HepG2 (cell line): ENCODE data around the gene ARHGAP10. TPM values are rescaled to one million over a fixed set of nuclear protein-coding genes. Genes with fewer than 3 reads are reported as not detected.

Source experiments
- AKAP8 ChIP-seq: sonication (generic); formaldehyde crosslinking; IDR thresholded peaks from 2 replicates; pipeline ENCODE4 v1.5.1; 2020; ENCODE audit warnings: mild to moderate bottlenecking, missing genetic modification reagents
- ATF2 ChIP-seq: sonication (generic); formaldehyde crosslinking; IDR thresholded peaks from 2 replicates; pipeline ENCODE4 v1.4.0; 2020; ENCODE audit warnings: missing genetic modification reagents
- ATF4 ChIP-seq, 2 experiments: fragments of 450-650 bp in 1 of 2; sonication (generic) in 1 of 2; formaldehyde crosslinking; IDR thresholded peaks; 2 replicates each; pipeline versions ENCODE4 v1.5.0 to v1.8.0; 2020 to 2022; ENCODE audit warnings: mild to moderate bottlenecking in 1 of 2, missing genetic modification reagents in 1 of 2
- DMTF1 ChIP-seq: sonication (generic); formaldehyde crosslinking; IDR thresholded peaks from 2 replicates; pipeline ENCODE4 v1.4.0; 2020; ENCODE audit warnings: mild to moderate bottlenecking, missing genetic modification reagents
- ELF4 ChIP-seq: sonication (generic); formaldehyde crosslinking; IDR thresholded peaks from 2 replicates; pipeline ENCODE4 v1.5.0; 2020; ENCODE audit warnings: missing genetic modification reagents, mild to moderate bottlenecking, moderate library complexity, borderline replicate concordance
- HOXA3 ChIP-seq: sonication (generic); formaldehyde crosslinking; IDR thresholded peaks from 2 replicates; pipeline ENCODE4 v1.5.0; 2020; ENCODE audit warnings: missing genetic modification reagents
- SP1 ChIP-seq, 2 experiments: fragments of 450-650 bp in 1 of 2; sonication (generic) in 1 of 2; formaldehyde crosslinking in 1 of 2; IDR thresholded peaks; 2 replicates each; pipeline versions ENCODE4 v1.4.0 to v1.6.1; 2016 to 2020; ENCODE audit warnings: missing genetic modification reagents in 1 of 2
- SP4 ChIP-seq: sonication (generic); formaldehyde crosslinking; IDR thresholded peaks from 2 replicates; pipeline ENCODE4 v1.8.1; 2023; ENCODE audit warnings: mild to moderate bottlenecking, missing genetic modification reagents
- TFE3 ChIP-seq: IDR thresholded peaks from 2 replicates; pipeline ENCODE4 v1.6.1; 2016
- ZIK1 ChIP-seq: sonication (generic); formaldehyde crosslinking; IDR thresholded peaks from 2 replicates; pipeline ENCODE4 v1.5.0; 2020; ENCODE audit warnings: mild to moderate bottlenecking, low read depth, missing genetic modification reagents, borderline replicate concordance
- ZNF501 ChIP-seq: sonication (generic); formaldehyde crosslinking; IDR thresholded peaks from 2 replicates; pipeline ENCODE4 v1.5.1; 2020; ENCODE audit warnings: mild to moderate bottlenecking, moderate library complexity, missing genetic modification reagents
- ZNF543 ChIP-seq: sonication (generic); formaldehyde crosslinking; IDR thresholded peaks from 2 replicates; pipeline ENCODE4 v1.4.0; 2020; ENCODE audit warnings: mild to moderate bottlenecking, missing genetic modification reagents
- ZNF652 ChIP-seq: IDR thresholded peaks from 2 replicates; pipeline ENCODE4 v1.6.1; 2016; ENCODE audit warnings: low read depth, borderline replicate concordance
- polyA plus RNA-seq, 8 experiments: library from polyadenylated mRNA; depleted of rRNA in 3 of 8; stranded (reverse) in 7 of 8; unstranded in 1 of 8; fragments of >200 nt; fragmentation: Illumina TruSeq in 4 of 8; extraction: Trizol in 4 of 8; gene quantifications; 2 replicates each; pipeline versions ENCODE4 v1.2.1 to v1.2.3, GENCODE V29; 2011 to 2016; ENCODE audit warnings: low read depth in 4 of 8, missing spikeins in 1 of 8, mixed read lengths in 1 of 8; ENCODE audit not compliant: insufficient read depth in 1 of 8
- total RNA-seq, 5 experiments: library from RNA; depleted of rRNA; stranded (reverse); fragments of >200 nt; fragmentation: Illumina TruSeq; extraction: Trizol; gene quantifications; 2 replicates each; pipeline ENCODE4 v1.2.3, GENCODE V29; 2016; ENCODE audit warnings: low read depth in 1 of 5
- TF ChIP-seq, protein P1 (sequence below): sonication (generic); formaldehyde crosslinking; IDR thresholded peaks from 2 replicates; pipeline ENCODE4 v1.5.1; 2020; ENCODE audit warnings: mild to moderate bottlenecking, missing genetic modification reagents, borderline replicate concordance

The ARHGAP10 gene
- total and polyA plus RNA-seq, 2 of the 13 experiments (the other 11 are each of a cell fraction or from before 2014, with no cell fraction given): 0.45 to 1.6 TPM

DNA sequence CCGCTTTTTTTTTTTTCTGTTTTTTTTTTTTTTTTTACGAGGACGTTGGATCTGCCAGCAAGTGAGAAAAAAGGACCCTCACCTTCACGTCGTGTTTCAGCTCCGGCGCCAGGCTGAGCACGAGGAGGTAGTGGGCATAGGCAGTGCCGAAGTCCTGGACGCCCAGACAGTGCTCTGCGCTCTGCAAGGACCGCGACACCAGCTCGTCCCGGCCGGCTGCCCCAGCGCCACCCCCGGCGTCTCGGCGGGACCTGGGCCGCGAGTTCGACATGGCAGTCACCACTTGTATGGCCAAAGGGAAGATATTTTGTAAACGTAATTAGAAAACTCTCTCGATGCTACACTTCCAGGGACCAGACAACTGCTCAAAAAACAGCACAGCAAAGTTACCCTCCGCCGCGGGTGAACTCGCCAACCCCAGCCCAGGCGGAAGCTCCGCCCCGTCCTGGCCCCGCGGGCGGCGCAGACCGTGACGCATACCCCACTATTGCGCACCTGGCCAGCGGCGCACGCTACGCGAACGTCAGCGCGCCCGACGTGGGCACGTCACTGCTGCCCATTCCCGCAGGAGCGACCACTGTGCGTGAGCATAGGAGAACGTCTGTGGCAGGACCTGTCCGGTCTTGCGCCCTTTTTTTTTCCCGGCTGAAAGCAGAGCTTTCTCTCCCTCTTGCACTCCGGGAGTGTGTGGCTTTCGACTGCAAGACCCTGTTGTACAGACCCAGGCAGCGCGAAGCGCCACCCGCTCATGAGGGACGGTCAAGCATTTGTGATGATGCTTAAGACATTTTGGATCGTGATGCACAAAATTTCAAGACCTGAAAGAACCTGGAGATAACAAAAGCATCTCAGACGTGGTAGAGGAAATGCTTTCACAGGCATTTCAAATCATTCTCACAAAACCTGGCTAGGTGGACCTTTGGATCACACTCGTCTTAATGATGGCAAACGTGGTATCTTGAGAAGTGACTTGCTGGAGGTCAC, 47.9 kb upstream of the ARHGAP10 start, which contains the start of gene PRMT9 (continued):
- TF ChIP-seq ATF4 (CRISPR knock-in tag; IDR thresholded peaks at IDR 0.05): peak in 1 of 2 experiments; percentile 49; a peak in 1 of 4 replicates
- peak; percentile 70 for TF ChIP-seq ZNF501
- TF ChIP-seq ZNF652: no peak
- TF ChIP-seq AKAP8 (CRISPR knock-in tag): 0 out of 2 replicates have a peak, but pooled peaks have one; percentile 30
- TF ChIP-seq DMTF1 (CRISPR knock-in tag): no peak
- peak; percentile 84 for TF ChIP-seq ATF2 (CRISPR knock-in tag)
- peak; percentile 49; the same call in 1 of the 2 replicates for TF ChIP-seq TFE3 (CRISPR knock-in tag)
- TF ChIP-seq ZNF543: peak; percentile 41; the same call in 1 of the 2 replicates
- TF ChIP-seq SP1 (IDR thresholded peaks at IDR 0.05): peak; percentile 88
- peak; percentile 78; the same call in 1 of the 2 replicates for TF ChIP-seq SP1 (CRISPR knock-in tag; IDR thresholded peaks at IDR 0.05)
- peak; percentile 68 for TF ChIP-seq ELF4
- TF ChIP-seq ZIK1 (CRISPR knock-in tag): 0 out of 2 replicates have a peak, but pooled peaks have one; percentile 32
- TF ChIP-seq, protein P1, sequence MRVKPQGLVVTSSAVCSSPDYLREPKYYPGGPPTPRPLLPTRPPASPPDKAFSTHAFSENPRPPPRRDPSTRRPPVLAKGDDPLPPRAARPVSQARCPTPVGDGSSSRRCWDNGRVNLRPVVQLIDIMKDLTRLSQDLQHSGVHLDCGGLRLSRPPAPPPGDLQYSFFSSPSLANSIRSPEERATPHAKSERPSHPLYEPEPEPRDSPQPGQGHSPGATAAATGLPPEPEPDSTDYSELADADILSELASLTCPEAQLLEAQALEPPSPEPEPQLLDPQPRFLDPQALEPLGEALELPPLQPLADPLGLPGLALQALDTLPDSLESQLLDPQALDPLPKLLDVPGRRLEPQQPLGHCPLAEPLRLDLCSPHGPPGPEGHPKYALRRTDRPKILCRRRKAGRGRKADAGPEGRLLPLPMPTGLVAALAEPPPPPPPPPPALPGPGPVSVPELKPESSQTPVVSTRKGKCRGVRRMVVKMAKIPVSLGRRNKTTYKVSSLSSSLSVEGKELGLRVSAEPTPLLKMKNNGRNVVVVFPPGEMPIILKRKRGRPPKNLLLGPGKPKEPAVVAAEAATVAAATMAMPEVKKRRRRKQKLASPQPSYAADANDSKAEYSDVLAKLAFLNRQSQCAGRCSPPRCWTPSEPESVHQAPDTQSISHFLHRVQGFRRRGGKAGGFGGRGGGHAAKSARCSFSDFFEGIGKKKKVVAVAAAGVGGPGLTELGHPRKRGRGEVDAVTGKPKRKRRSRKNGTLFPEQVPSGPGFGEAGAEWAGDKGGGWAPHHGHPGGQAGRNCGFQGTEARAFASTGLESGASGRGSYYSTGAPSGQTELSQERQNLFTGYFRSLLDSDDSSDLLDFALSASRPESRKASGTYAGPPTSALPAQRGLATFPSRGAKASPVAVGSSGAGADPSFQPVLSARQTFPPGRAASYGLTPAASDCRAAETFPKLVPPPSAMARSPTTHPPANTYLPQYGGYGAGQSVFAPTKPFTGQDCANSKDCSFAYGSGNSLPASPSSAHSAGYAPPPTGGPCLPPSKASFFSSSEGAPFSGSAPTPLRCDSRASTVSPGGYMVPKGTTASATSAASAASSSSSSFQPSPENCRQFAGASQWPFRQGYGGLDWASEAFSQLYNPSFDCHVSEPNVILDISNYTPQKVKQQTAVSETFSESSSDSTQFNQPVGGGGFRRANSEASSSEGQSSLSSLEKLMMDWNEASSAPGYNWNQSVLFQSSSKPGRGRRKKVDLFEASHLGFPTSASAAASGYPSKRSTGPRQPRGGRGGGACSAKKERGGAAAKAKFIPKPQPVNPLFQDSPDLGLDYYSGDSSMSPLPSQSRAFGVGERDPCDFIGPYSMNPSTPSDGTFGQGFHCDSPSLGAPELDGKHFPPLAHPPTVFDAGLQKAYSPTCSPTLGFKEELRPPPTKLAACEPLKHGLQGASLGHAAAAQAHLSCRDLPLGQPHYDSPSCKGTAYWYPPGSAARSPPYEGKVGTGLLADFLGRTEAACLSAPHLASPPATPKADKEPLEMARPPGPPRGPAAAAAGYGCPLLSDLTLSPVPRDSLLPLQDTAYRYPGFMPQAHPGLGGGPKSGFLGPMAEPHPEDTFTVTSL (CRISPR knock-in tag): no peak
- TF ChIP-seq SP4: peak; percentile 69; the same call in 1 of the 2 replicates
- TF ChIP-seq HOXA3 (CRISPR knock-in tag): peak; percentile 100
